Peyer's patch (tissue), 4 donors: ENCODE results near the gene TMEM131.

Source experiments
- CTCF ChIP-seq, 6 experiments: fragments of 450-650 bp in 4 of 6; fragments of 200-600 bp in 2 of 6; sonication (generic) in 1 of 6; IDR thresholded peaks; one replicate each; pipeline ENCODE4 v1.5.1; 2017 to 2019; ENCODE audit warnings: antibody characterized with exemption in 6 of 6, mild to moderate bottlenecking in 3 of 6, moderate library complexity in 1 of 6
- POLR2A ChIP-seq, 2 donors: fragments of 450-650 bp; IDR thresholded peaks; one replicate each; pipeline ENCODE4 v1.5.1; 2017; ENCODE audit warnings: antibody characterized with exemption in 2 of 2, mild to moderate bottlenecking in 2 of 2, moderate library complexity in 2 of 2

DNA sequence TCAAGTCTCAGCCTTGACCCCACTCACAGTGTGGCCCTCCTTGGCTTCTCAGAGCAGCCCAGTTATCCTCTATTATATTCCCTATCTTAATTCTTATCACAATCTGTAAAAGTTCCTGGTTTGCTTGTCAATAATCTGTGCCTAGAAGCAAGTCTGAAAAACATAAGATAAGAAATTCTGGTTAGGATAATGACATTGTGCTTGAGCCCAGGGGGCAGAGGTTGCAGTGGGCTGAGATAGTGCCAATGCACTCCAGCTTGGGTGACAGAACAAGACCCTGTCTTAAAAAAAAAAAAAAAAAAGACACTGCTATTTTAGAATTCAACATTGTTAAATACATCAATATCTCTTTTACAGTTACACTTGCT lies 63.9 kb downstream of the TMEM131 start:
- no peak for TF ChIP-seq POLR2A (IDR thresholded peaks at IDR 0.05)
- TF ChIP-seq CTCF (IDR thresholded peaks at IDR 0.05), result no peak
